Measurements from ENCODE around the gene CNBP.
"Not testable (repeated sequence)": the region's sequence is repeated elsewhere in the genome, so short reads cannot be mapped to it uniquely, and the experiment has no call there.

- not testable (repeated sequence) for TF ChIP-seq CTCF, POLR2A (IDR thresholded peaks at IDR 0.05)
Measured at GRCh38 chr3:129224387-129224786, 40.7 kb upstream of the CNBP start.

Measured in Peyer's patch (tissue), 4 donors.